Activated CD8-positive, alpha-beta memory T cell treated with anti-CD3 and anti-CD28 coated beads, Interleukin-2, amount 50 U/mL, for 24 hours (primary cell): ENCODE measurements around the gene SLC5A11.
"Not testable (repeated sequence)": the region's sequence is repeated elsewhere in the genome, so short reads cannot be mapped to it uniquely, and the experiment has no call there.

Experiments used
- DNase-seq: peaks from one replicate; pipeline ENCODE4 v3.0.0-alpha.2; 2020; ENCODE audit errors: extremely low read depth

SLC5A11 gene

GRCh38 chr16:24845726-24846547 lies at the start of gene SLC5A11:
SLC5A11 (plus strand) TSS chr16:24845963; CDS start chr16:24858644, 12,681 bp downstream.
- no peak for DNase-seq

GRCh38 chr16:24800586-24800985 lies 45.2 kb upstream of the SLC5A11 start:
- no peak for DNase-seq

GRCh38 chr16:24801761-24802302 lies 43.9 kb upstream of the SLC5A11 start:
- no peak for DNase-seq

GRCh38 chr16:24805484-24805883 lies 40.3 kb upstream of the SLC5A11 start:
- no peak for DNase-seq

- DNase-seq: no peak
These were observed 38.5 kb upstream of the SLC5A11 start for GRCh38 chr16:24807301-24807700.

GRCh38 chr16:24810951-24811843 lies 34.6 kb upstream of the SLC5A11 start:
- DNase-seq: no peak

- DNase-seq: not testable (repeated sequence)
These were observed 33.0 kb upstream of the SLC5A11 start for GRCh38 chr16:24812813-24813212.

- no peak for DNase-seq
These were observed 30.7 kb upstream of the SLC5A11 start for GRCh38 chr16:24815021-24815420.

- DNase-seq: no peak
These were observed 29.1 kb upstream of the SLC5A11 start for GRCh38 chr16:24816688-24817087.

GRCh38 chr16:24819462-24820040 lies 26.2 kb upstream of the SLC5A11 start:
- DNase-seq: no peak

GRCh38 chr16:24820522-24820921 lies 25.2 kb upstream of the SLC5A11 start:
- no peak for DNase-seq

- no peak for DNase-seq
These were observed 24.6 kb upstream of the SLC5A11 start for GRCh38 chr16:24821129-24821528.

GRCh38 chr16:24822542-24822941 lies 23.2 kb upstream of the SLC5A11 start:
- DNase-seq: no peak

GRCh38 chr16:24822974-24823373 lies 22.8 kb upstream of the SLC5A11 start:
- no peak for DNase-seq

GRCh38 chr16:24825696-24826095 lies 20.1 kb upstream of the SLC5A11 start:
- no peak for DNase-seq

GRCh38 chr16:24826096-24826690 lies 19.6 kb upstream of the SLC5A11 start:
- no peak for DNase-seq

GRCh38 chr16:24826817-24827566 lies 18.8 kb upstream of the SLC5A11 start:
- no peak for DNase-seq

GRCh38 chr16:24829153-24829552 lies 16.6 kb upstream of the SLC5A11 start:
- DNase-seq: no peak

GRCh38 chr16:24833352-24833751 lies 12.4 kb upstream of the SLC5A11 start:
- no peak for DNase-seq

- DNase-seq: no peak
These were observed 11.1 kb upstream of the SLC5A11 start for GRCh38 chr16:24834459-24835335.
